K562 (cell line): ENCODE measurements around the gene HEBP2. TPM values are rescaled to one million over a fixed set of nuclear protein-coding genes. Genes with fewer than 3 reads are reported as not detected.
A peak's percentile ranks its signal among the peaks of the same experiment; 100 is the strongest.

Experiments used
- ARID1B ChIP-seq: fragments of 450-650 bp; IDR thresholded peaks from 2 replicates; pipeline ENCODE4 v1.6.1; 2016; ENCODE audit warnings: antibody characterized with exemption, mild to moderate bottlenecking, inconsistent platforms
- CEBPG ChIP-seq, 3 experiments: fragments of 200-800 bp in 1 of 3; sonication (Bioruptor generic) in 1 of 3; sonication (generic) in 1 of 3; formaldehyde crosslinking in 1 of 3; IDR thresholded peaks in 2 of 3; conservative IDR thresholded peaks in 1 of 3; 2 replicates each; pipeline versions ENCODE4 v1.6.1 to v1.8.0; 2016 to 2022; ENCODE audit warnings: missing compliant biosample characterization in 2 of 3, missing genetic modification characterization in 2 of 3, mild to moderate bottlenecking in 1 of 3, missing genetic modification reagents in 1 of 3
- FOXP4 ChIP-seq: sonication (generic); formaldehyde crosslinking; IDR thresholded peaks from 2 replicates; pipeline ENCODE4 v1.8.0; 2022; ENCODE audit warnings: mild to moderate bottlenecking, missing genetic modification reagents, borderline replicate concordance
- GABPA ChIP-seq: fragments of 200-800 bp; sonication (Bioruptor generic); conservative IDR thresholded peaks from 2 replicates; pipeline ENCODE4 v1.6.1; 2016; ENCODE audit warnings: low read depth, missing genetic modification characterization, missing compliant biosample characterization
- HNRNPLL ChIP-seq: fragments of 200-400 bp; formaldehyde crosslinking; IDR thresholded peaks from 2 replicates; pipeline ENCODE4 v1.6.1; 2017; ENCODE audit warnings: low read length, low read depth, mild to moderate bottlenecking; ENCODE audit not compliant: poor library complexity, severe bottlenecking
- KLF16 ChIP-seq: IDR thresholded peaks from 2 replicates; pipeline ENCODE4 v1.6.1; 2016; ENCODE audit warnings: antibody characterized with exemption
- L3MBTL2 ChIP-seq: fragments of 450-650 bp; IDR thresholded peaks from 2 replicates; pipeline ENCODE4 v1.6.1; 2016; ENCODE audit warnings: mild to moderate bottlenecking, moderate library complexity
- NCOA1 ChIP-seq: fragments of 450-650 bp; IDR thresholded peaks from 2 replicates; pipeline ENCODE4 v1.6.1; 2016; ENCODE audit warnings: low read depth
- PHB2 ChIP-seq: fragments of 450-650 bp; IDR thresholded peaks from 2 replicates; pipeline ENCODE4 v1.6.1; 2017; ENCODE audit warnings: low read depth
- POLR2B ChIP-seq: fragments of 450-650 bp; IDR thresholded peaks from 2 replicates; pipeline ENCODE4 v1.6.1; 2018; ENCODE audit warnings: low read depth; ENCODE audit not compliant: partially characterized antibody
- PTRF ChIP-seq: fragments of 450-650 bp; IDR thresholded peaks from 2 replicates; pipeline ENCODE4 v1.6.1; 2016; ENCODE audit warnings: mild to moderate bottlenecking, missing genetic modification characterization, missing compliant biosample characterization
- PURB ChIP-seq: sonication (generic); formaldehyde crosslinking; IDR thresholded peaks from 2 replicates; pipeline ENCODE4 v1.9.0; 2021; ENCODE audit warnings: low read depth, mild to moderate bottlenecking, missing genetic modification reagents
- SAFB2 ChIP-seq: fragments of 200-400 bp; formaldehyde crosslinking; IDR thresholded peaks from 2 replicates; pipeline ENCODE4 v1.6.1; 2018; ENCODE audit warnings: borderline replicate concordance, low read length, low read depth, moderate library complexity; ENCODE audit not compliant: severe bottlenecking
- SLC30A9 ChIP-seq: fragments of 250-450 bp; sonication (Bioruptor Pico); IDR thresholded peaks from 2 replicates; pipeline ENCODE4 v1.8.0; 2022; ENCODE audit warnings: mild to moderate bottlenecking, moderate library complexity
- STAT5B ChIP-seq: fragments of 250-450 bp; sonication (Bioruptor Pico); IDR thresholded peaks from 2 replicates; pipeline ENCODE4 v1.8.0; 2021; ENCODE audit warnings: mild to moderate bottlenecking, inconsistent platforms
- TEAD4 ChIP-seq, 2 experiments: sonication (generic) in 1 of 2; formaldehyde crosslinking in 1 of 2; IDR thresholded peaks; 2 replicates each; pipeline versions ENCODE4 v1.6.1 to v1.8.0; 2012 to 2022; ENCODE audit warnings: borderline replicate concordance in 1 of 2, inconsistent platforms in 1 of 2, low read length in 1 of 2, mild to moderate bottlenecking in 1 of 2, missing genetic modification reagents in 1 of 2
- U2AF1 ChIP-seq: fragments of 200-400 bp; formaldehyde crosslinking; optimal IDR thresholded peaks from 2 replicates; pipeline ENCODE3; 2017; ENCODE audit warnings: mild to moderate bottlenecking, low read depth, low read length, moderate library complexity
- ZNF316 ChIP-seq: fragments of 450-650 bp; IDR thresholded peaks from 2 replicates; pipeline ENCODE4 v1.6.1; 2016
- ZNF583 ChIP-seq: fragments of 250-450 bp; sonication (Bioruptor Pico); IDR thresholded peaks from 2 replicates; pipeline ENCODE4 v1.4.0; 2020
- ZNF668 ChIP-seq: fragments of 250-450 bp; sonication (Bioruptor Pico); IDR thresholded peaks from 2 replicates; pipeline ENCODE4 v1.8.0; 2022; ENCODE audit warnings: mild to moderate bottlenecking, inconsistent platforms
- polyA plus RNA-seq, 8 experiments: library from polyadenylated mRNA; depleted of rRNA in 4 of 8; stranded (reverse) in 5 of 8; unstranded in 3 of 8; fragments of >200 nt; fragmentation: Nextera tagmentation in 2 of 8; fragmentation: Illumina TruSeq in 1 of 8; extraction: Ambion mirVana in 2 of 8; extraction: Trizol in 1 of 8; gene quantifications; 2 replicates each; pipeline versions ENCODE4 v1.2.1 to v1.2.3, GENCODE V29; 2011 to 2014; ENCODE audit warnings: inconsistent platforms in 1 of 8, missing spikeins in 1 of 8
- total RNA-seq, 7 experiments: library from RNA; depleted of rRNA in 6 of 7; stranded (reverse); fragments of >200 nt in 6 of 7; fragmentation: Illumina TruSeq in 2 of 7; extraction: Trizol in 2 of 7; gene quantifications; 2 replicates each; pipeline versions ENCODE4 v1.2.1 to v1.2.3, GENCODE V29; 2011 to 2021; ENCODE audit warnings: low replicate concordance in 1 of 7
- TF ChIP-seq, protein P1 (sequence below): sonication (generic); formaldehyde crosslinking; IDR thresholded peaks from 2 replicates; pipeline ENCODE4 v1.8.1; 2022; ENCODE audit warnings: missing genetic modification reagents
- TF ChIP-seq, protein P2 (sequence below): fragments of 250-450 bp; sonication (Bioruptor Pico); IDR thresholded peaks from 2 replicates; pipeline ENCODE4 v1.8.0; 2021; ENCODE audit warnings: moderate library complexity, mild to moderate bottlenecking, inconsistent platforms
- TF ChIP-seq, protein P3 (sequence below): sonication (generic); formaldehyde crosslinking; IDR thresholded peaks from 2 replicates; pipeline ENCODE4 v1.8.0; 2022; ENCODE audit warnings: missing genetic modification reagents, mild to moderate bottlenecking, borderline replicate concordance

The HEBP2 gene
- total and polyA plus RNA-seq, 9 of the 15 experiments (the other 6 are each of a cell fraction or from before 2014, with no cell fraction given), result 8.5 to 63.7 (median 36.9) TPM

DNA sequence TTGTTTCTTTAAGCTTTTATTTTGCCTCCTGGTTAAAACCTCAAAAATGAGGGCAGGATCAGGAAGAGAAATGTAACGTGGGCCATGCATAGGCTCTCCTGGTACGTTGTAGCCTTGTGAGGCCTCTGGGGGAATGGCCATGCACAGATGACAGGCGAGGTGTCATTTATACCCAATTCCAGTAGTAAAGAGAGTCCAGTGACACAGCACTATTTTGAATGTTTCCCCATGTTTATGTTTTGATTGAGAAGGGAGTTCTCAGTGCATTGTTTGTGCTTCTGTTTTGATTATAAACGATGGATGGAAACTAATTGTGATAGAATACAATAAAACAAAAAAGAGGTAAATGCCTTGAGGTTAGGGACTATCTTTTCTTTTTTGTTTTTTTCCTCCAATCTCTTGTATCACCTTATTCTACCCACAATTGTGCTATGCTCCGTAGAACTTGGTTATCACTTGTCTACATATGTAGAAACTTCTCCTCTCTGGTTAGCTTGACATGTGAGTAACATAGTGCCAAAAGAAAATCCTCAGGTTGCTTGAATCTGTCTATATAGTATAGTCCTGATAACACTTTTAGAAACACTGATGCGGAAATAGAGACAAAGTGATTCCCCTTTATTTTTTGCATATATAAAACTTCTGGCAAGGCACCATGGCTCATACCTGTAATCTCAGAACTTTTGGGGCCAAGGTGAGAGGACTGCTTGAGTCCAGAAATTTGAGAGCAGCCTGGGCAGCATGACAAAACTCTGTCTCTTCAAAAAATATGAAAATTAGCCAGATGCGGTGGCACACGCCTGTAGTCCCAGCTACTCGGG, 33.2 kb upstream of the HEBP2 start (continued):
- TF ChIP-seq, protein P1, sequence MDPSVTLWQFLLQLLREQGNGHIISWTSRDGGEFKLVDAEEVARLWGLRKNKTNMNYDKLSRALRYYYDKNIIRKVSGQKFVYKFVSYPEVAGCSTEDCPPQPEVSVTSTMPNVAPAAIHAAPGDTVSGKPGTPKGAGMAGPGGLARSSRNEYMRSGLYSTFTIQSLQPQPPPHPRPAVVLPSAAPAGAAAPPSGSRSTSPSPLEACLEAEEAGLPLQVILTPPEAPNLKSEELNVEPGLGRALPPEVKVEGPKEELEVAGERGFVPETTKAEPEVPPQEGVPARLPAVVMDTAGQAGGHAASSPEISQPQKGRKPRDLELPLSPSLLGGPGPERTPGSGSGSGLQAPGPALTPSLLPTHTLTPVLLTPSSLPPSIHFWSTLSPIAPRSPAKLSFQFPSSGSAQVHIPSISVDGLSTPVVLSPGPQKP (CRISPR knock-in tag), result no peak
- TF ChIP-seq PTRF (tag) (no peak), NCOA1 (no peak), GABPA (tag) (no peak), FOXP4 (CRISPR knock-in tag) (no peak), ZNF316 (peak; percentile 75), CEBPG (CRISPR knock-in tag; IDR thresholded peaks at IDR 0.05) (no peak), CEBPG (tag; conservative IDR thresholded peaks at IDR 0.05 in 1 of 2, IDR thresholded peaks at IDR 0.05 in 1 of 2) (no peak), U2AF1 (no peak), KLF16 (0 out of 2 replicates have a peak, but pooled peaks have one; percentile 20), TEAD4 (IDR thresholded peaks at IDR 0.05; ENCODE audit: low read length) (peak; percentile 78), TEAD4 (CRISPR knock-in tag; IDR thresholded peaks at IDR 0.05; ENCODE audit: borderline replicate concordance) (no peak), SLC30A9 (CRISPR knock-in tag) (no peak), L3MBTL2 (0 out of 2 replicates have a peak, but pooled peaks have one; percentile 24), PHB2 (no peak), ZNF668 (CRISPR knock-in tag) (no peak), SAFB2 (no peak), ARID1B (peak; percentile 37; the same call in 1 of the 2 replicates), POLR2B (no peak), HNRNPLL (no peak), STAT5B (CRISPR knock-in tag) (no peak), PURB (CRISPR knock-in tag) (no peak), ZNF583 (CRISPR knock-in tag) (no peak)
- TF ChIP-seq, protein P2, sequence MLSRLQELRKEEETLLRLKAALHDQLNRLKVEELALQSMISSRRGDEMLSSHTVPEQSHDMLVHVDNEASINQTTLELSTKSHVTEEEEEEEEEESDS (CRISPR knock-in tag), result no peak
- TF ChIP-seq, protein P3, sequence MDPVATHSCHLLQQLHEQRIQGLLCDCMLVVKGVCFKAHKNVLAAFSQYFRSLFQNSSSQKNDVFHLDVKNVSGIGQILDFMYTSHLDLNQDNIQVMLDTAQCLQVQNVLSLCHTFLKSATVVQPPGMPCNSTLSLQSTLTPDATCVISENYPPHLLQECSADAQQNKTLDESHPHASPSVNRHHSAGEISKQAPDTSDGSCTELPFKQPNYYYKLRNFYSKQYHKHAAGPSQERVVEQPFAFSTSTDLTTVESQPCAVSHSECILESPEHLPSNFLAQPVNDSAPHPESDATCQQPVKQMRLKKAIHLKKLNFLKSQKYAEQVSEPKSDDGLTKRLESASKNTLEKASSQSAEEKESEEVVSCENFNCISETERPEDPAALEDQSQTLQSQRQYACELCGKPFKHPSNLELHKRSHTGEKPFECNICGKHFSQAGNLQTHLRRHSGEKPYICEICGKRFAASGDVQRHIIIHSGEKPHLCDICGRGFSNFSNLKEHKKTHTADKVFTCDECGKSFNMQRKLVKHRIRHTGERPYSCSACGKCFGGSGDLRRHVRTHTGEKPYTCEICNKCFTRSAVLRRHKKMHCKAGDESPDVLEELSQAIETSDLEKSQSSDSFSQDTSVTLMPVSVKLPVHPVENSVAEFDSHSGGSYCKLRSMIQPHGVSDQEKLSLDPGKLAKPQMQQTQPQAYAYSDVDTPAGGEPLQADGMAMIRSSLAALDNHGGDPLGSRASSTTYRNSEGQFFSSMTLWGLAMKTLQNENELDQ (CRISPR knock-in tag), result no peak
